GM19455 (cell line): ENCODE measurements around the gene ZBTB38.

Experiments used
- ATAC-seq: cut with Tn5 transposase; IDR thresholded peaks from one replicate; pipeline ENCODE4 v1.9.1; 2021; ENCODE audit not compliant: unreplicated experiment

ZBTB38 gene

DNA sequence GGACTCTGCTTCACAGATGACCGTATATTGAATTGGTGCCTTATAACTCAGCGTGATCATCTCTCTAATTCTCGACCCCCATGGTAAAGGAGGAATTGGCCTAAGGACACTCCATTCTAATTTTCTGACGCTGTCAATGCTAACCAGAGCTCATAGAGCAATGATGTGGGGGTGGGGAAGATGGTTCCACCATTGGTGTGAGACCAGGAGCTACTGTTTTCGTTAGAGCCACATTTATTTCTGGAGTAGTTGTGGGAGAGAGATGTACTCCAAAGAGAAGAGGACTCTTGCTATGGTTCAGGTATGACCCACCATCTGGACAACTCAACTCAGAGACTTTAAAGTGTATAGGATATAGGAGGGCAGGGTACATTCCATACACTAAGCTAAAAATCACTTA, 16.3 kb downstream of the ZBTB38 start:
- ATAC-seq: no peak

DNA sequence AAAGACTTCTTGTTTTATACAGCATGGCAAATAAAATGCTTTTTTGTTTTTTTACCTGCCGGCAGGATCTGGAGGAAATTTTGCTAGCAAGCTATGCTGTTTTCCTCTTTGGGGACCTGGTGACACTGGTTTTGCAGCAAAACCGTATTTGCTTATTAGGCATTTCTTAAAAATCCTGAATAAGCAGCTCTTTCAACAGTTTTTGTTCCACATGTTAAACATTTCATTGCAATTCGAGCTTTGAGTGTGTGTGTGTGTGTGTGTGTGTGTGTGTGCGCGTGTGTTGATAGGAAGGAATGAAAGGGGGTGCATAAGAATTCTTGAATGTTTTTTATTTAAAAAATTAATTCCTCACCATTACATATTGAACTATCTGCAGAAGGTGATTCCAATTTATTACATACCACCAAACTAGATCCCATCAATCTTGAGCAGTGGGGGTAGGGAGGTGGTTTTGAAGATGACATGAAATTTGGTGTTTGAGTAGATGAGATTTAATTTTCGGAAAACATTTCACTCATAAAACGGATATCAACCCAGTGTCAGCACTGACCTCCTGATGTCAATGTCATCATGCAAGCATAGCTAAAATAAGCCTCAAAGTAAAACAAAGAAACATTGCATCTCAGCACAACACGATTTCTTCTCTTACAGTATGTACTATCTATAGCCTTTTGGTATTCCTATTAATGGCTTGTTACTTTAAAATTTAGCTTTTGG, 17.3 kb downstream of the ZBTB38 start:
- no peak for ATAC-seq

GRCh38 chr3:141386126-141386488, 17.8 kb downstream of the ZBTB38 start:
- ATAC-seq: no peak

GRCh38 chr3:141386611-141387111, 18.4 kb downstream of the ZBTB38 start:
- peak; percentile 46 for ATAC-seq

- ATAC-seq: no peak
Observed at GRCh38 chr3:141387516-141387915, 19.2 kb downstream of the ZBTB38 start.

DNA sequence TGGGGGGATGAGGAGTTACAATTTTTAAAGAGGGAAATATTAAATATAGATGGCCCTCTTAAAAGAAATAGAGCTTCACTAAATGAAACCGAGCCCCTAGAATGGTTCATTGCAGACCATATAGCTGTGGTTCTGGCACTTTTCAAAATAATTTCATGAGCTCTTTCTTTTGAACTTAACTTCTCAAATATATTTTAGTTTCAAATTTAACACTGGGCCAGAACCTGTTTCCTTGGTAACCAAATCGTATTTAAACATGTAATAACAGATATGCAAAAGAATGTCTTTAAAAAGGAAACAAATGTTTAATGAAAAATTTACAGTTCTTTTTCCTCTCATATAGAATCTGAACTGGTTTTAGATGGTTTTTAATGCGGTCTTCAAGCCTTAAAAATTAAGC, 20.1 kb downstream of the ZBTB38 start:
- no peak for ATAC-seq

DNA sequence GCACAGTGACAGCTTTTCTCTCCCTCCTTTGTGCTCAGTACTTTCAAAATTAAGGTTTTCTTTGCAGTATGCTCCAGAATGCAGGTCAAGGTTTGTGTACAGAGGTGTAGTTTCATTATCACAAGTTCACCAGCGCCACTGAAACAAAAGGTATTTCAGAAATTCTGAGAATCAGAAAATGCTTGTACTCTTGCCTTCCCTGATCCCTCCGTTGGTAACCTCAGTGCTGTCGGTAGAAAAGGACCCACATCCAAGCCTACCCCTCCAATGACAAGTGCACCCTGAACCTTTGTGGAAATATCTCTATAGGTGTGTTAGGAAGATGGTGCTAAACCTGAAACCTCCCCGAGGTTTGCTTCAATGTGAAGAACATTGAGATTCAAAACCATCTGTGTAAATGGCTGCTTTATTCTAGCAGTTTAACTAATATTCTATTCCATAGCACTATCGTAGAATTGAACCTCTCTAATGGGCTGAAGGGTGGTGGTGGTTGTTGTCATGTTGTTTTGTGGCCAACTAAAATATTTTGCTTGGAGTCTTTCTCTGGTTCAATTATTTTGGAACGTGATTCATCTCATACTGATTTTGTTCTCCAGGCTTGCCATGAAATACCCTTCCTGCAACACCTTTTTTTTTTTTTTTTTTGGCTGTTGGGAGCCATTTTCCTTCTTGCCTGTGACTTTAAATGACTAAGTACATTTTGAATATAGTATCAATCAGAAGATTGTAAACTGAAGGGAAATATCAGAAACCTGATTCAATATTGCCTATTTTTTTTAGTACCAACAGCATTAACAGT, 20.7 kb downstream of the ZBTB38 start:
- ATAC-seq: peak; percentile 27

GRCh38 chr3:141389703-141390102, 21.4 kb downstream of the ZBTB38 start:
- ATAC-seq: no peak

DNA sequence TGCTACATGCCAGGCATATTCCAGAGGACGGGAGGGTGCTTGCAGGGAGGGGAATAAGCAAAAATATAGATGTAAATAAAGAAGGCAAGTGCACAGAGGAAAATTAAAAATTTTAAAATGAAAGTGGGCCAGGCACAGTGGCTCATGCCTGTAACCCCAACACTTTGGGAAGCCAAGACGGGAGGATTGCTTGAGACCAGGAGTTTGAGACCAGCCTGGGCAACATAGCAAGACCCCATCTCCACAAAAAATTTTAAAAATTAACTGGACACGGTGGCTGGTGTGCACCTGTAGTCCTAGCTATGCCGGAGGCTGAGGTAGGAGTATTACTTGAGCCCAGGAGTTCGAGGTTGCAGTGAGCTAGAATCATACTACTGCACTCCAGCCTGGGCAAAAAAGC, 22.4 kb downstream of the ZBTB38 start:
- ATAC-seq: no peak

GRCh38 chr3:141391298-141391990, 23.1 kb downstream of the ZBTB38 start:
- ATAC-seq: no peak

- ATAC-seq: no peak
Observed at GRCh38 chr3:141391991-141392316, 23.6 kb downstream of the ZBTB38 start.

DNA sequence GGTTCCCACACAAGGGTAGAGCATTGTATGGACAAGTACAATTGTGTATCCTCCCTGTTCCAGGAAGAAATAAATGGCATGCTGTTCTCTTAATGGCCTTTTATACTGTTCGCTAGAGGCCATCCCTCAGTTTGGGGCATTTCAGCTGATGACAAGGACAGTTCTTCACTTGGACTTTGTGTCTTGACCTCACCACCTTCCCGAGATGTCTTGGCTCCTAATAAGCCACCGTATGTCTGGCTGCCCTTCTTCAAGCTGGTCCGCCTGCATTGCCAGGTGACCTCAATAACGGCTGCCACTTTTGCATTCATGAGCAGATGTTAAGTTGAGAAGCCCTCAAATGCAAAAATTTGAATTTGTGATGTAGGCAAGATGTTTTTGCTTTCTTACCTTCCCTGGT, 24.1 kb downstream of the ZBTB38 start:
- ATAC-seq: no peak

DNA sequence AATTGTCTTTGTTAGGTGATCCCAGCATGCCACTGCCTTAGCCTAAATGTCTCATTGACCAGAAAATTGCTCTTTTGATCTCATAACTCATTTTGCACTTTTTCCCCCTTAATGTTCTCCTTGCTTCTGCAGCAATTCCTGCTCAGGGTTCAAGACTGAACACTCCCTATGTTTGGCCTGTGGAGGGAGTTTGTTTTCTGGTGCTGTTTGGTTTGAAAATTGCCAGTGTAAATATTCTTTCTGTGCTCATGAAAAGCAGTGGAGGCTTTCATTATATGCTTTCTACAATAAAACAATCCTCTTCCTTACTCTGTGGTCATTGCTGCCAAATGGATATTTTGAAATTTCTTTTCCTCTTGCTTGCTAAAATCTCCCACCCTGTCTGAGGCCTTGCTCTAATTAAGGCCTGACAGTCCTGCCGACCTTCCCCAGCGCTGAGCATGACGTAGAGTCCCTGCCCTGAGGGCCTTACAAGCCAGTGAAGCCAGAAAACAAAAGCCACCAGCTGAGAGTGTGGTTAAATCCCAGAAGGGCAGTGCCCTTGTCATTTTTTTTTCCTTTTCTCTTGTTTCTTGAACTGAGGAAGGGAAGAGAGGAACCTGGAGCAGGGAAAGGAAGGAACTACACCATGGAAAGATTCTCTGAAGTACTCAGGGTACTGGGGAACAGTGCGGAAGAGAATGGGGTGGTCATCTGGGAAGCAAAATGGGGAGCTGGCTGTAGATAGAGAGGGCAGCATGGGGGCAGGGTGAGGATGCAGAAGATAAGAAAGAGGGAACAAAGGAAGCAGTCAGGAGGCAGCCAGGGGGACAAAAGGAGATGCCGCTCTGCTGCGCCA, 24.8 kb downstream of the ZBTB38 start:
- no peak for ATAC-seq

DNA sequence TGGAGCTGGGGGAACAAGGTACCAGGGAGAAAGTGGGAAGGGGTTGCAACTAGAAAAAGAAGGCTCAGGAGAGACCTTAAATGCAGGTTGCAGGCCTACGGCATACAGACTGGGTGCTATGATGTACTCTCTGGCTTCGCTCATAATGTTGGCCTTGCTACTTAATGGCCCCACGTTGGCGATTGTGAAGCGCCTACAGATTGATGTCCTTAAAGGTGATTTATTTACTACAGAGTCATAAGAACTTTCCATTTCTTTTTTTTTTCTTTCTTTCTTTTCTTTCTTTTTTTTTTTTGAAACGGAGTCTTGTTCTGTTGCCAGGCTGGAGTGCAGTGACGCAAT, 25.4 kb downstream of the ZBTB38 start:
- no peak for ATAC-seq

GRCh38 chr3:141394560-141394959, 26.3 kb downstream of the ZBTB38 start:
- no peak for ATAC-seq

DNA sequence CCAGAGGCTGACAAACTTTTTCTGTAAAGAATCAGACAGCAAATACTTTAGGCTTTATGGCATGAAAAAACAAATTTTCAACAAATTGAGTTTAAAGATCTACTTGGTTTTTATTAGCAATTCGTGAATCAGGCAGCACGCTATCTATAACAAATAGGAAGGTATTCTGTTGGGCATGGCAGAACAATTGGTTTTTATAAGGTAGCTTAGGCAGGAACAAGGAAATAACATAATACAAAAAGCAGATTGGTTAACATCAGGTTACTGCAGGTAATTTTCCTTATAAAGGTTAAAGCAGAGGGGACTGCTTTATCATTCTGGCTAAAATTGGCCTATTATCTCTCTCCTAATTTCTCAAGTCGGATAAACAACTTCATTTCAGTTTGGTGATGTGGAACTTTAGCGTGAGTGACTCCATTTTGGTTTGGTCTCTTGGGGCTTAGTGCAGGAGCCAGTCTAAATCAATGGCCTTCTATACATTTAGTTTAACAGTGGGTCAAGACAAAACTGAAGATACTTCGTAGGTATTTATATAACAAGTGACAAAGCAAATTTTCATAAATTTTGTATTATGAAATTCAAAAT, 26.8 kb downstream of the ZBTB38 start:
- ATAC-seq: no peak

DNA sequence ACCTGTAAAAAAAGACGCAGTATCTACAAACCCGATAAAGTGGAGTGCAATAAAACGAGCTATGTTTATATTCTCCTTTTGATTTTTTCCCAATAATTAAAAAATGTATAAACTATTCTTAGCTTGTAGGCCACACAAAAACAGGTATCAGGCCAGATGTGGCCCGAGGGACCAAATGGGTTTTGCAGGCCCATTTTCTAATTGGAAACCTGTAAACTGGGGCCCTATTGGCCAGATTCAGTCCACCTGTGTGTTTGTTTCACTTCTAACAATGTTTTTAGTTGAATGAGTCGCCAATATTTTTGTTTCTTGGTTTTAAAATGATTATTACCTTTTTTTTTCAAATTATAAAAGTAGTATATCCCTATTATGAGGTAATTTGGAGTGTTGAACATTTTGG, 29.7 kb downstream of the ZBTB38 start:
- ATAC-seq: no peak

DNA sequence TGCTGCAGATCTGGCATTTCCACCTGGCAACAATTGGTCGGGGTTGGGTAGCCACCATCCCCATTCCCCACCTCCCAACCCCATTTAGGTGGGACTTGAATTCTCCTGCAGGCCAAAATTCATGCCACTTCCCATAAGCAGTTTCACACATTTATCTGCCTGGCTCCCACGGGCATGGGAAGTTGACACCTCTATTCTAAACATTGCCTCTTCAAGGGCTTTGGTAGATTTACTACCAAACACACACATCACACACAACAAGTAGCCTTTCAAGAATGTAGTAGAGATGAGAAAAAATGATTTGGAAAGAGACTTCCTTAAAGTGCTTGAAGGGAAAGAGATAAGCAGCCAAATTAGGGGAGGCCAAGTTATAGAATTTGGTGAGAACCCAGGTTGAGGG, 30.9 kb downstream of the ZBTB38 start:
- no peak for ATAC-seq

- no peak for ATAC-seq
Observed at GRCh38 chr3:141400073-141400971, 32.0 kb downstream of the ZBTB38 start.

DNA sequence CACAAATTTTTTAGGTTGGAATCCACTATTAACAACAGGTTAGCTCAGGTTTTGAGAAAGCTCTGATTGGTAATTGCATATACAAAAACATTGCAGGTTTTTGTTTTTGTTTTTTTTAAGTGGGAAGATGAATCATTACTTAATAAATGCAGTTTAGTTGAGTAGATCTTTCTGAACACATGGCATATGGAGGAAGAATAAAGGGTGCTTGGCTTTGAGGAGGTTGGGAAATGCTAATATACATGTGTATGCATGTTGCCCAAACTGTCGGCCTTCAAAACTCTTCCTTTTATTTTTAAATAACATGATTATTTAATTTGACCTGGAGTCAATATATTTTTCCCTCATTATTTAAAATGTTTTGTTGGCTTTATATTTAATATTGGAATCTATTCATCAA, 32.8 kb downstream of the ZBTB38 start:
- no peak for ATAC-seq
